CD14-positive monocyte (primary cell): ENCODE measurements around the gene ABLIM3. TPM values are rescaled to one million over a fixed set of nuclear protein-coding genes. Genes with fewer than 3 reads are reported as not detected.

Source experiments
- DNase-seq, 3 donors: peaks; one replicate each; pipeline ENCODE4 v3.0.0-alpha.2; 2011 to 2022
- H2AFZ ChIP-seq: 2 replicates; pipeline ENCODE4 v1.6.0; 2012; ENCODE audit warnings: mild to moderate bottlenecking, low read depth, low read length, inconsistent platforms; ENCODE audit not compliant: insufficient read depth, poor library complexity, severe bottlenecking
- H3K27ac ChIP-seq, 2 donors: 1 replicate in 1 of 2; 2 replicates in 1 of 2; pipeline ENCODE4 v1.5.1; 2012 to 2013; ENCODE audit warnings: low read length in 2 of 2, control low read depth in 1 of 2, inconsistent platforms in 1 of 2, low read depth in 1 of 2, mild to moderate bottlenecking in 1 of 2
- H3K27me3 ChIP-seq, 2 donors: one replicate each; pipeline versions ENCODE4 v1.6.0 to v1.6.1; 2011 to 2013; ENCODE audit warnings: low read length in 2 of 2; ENCODE audit not compliant: control insufficient read depth in 2 of 2, insufficient read depth in 2 of 2
- H3K36me3 ChIP-seq, 2 donors: replicated peaks in 1 of 2; 1 replicate in 1 of 2; 2 replicates in 1 of 2; pipeline versions ENCODE4 v1.5.1 to v1.6.1; 2012 to 2013; ENCODE audit warnings: low read length in 2 of 2, control low read depth in 1 of 2, inconsistent platforms in 1 of 2, mild to moderate bottlenecking in 1 of 2; ENCODE audit not compliant: insufficient read depth in 2 of 2, control insufficient read depth in 1 of 2
- H3K4me1 ChIP-seq, 2 donors: 1 replicate in 1 of 2; 2 replicates in 1 of 2; pipeline versions ENCODE4 v1.5.1 to v1.6.1; 2012 to 2013; ENCODE audit warnings: low read length in 2 of 2, control low read depth in 1 of 2, inconsistent platforms in 1 of 2, mild to moderate bottlenecking in 1 of 2, moderate library complexity in 1 of 2; ENCODE audit not compliant: insufficient read depth in 2 of 2, control insufficient read depth in 1 of 2
- H3K4me2 ChIP-seq: replicated peaks from 2 replicates; pipeline ENCODE3; 2012; ENCODE audit warnings: low read length, moderate library complexity, mild to moderate bottlenecking; ENCODE audit not compliant: poor library complexity, severe bottlenecking; ENCODE audit errors: extremely low read depth
- H3K4me3 ChIP-seq, 3 experiments: fragments of 200-600 bp in 1 of 3; sonication (generic) in 1 of 3; replicated peaks in 1 of 3; 1 replicate in 2 of 3; 2 replicates in 1 of 3; pipeline ENCODE4 v1.5.1; 2011 to 2013; ENCODE audit warnings: low read length in 3 of 3, mild to moderate bottlenecking in 3 of 3, control low read depth in 2 of 3, low read depth in 2 of 3, inconsistent platforms in 1 of 3, moderate library complexity in 1 of 3
- H3K79me2 ChIP-seq: 2 replicates; pipeline ENCODE4 v1.6.0; 2012; ENCODE audit warnings: mild to moderate bottlenecking, control low read depth, inconsistent platforms, low read length, moderate library complexity; ENCODE audit not compliant: insufficient read depth
- H3K9ac ChIP-seq: 2 replicates; pipeline ENCODE4 v1.6.0; 2017; ENCODE audit warnings: low read length, mild to moderate bottlenecking; ENCODE audit not compliant: insufficient read depth, poor library complexity, severe bottlenecking
- H3K9me3 ChIP-seq, 2 donors: replicated peaks in 1 of 2; 1 replicate in 1 of 2; 2 replicates in 1 of 2; pipeline versions ENCODE4 v1.5.1 to v1.6.1; 2012 to 2013; ENCODE audit warnings: low read length in 2 of 2, control low read depth in 1 of 2; ENCODE audit not compliant: control insufficient read depth in 1 of 2, insufficient read depth in 1 of 2
- H4K20me1 ChIP-seq: 2 replicates; pipeline ENCODE4 v1.6.0; 2012; ENCODE audit warnings: mild to moderate bottlenecking, low read length, control low read depth, moderate library complexity; ENCODE audit not compliant: insufficient read depth
- H3K27ac Mint-ChIP-seq, 7 donors: one replicate each; pipeline ENCODE4 v1.8.0; 2020; ENCODE audit warnings: mild to moderate bottlenecking in 7 of 7, mixed read lengths in 7 of 7, moderate library complexity in 6 of 7, inconsistent platforms in 2 of 7
- H3K27me3 Mint-ChIP-seq, 3 donors: one replicate each; pipeline ENCODE4 v1.8.0; 2021 to 2022; ENCODE audit warnings: low read depth in 3 of 3, mild to moderate bottlenecking in 3 of 3, mixed read lengths in 3 of 3, moderate library complexity in 3 of 3, inconsistent platforms in 1 of 3
- H3K36me3 Mint-ChIP-seq, 2 donors: one replicate each; pipeline ENCODE4 v1.8.0; 2020; ENCODE audit warnings: mixed read lengths in 2 of 2, inconsistent platforms in 1 of 2, mild to moderate bottlenecking in 1 of 2
- H3K4me1 Mint-ChIP-seq: one replicate; pipeline ENCODE4 v1.8.0; 2020; ENCODE audit warnings: mild to moderate bottlenecking, mixed read lengths
- H3K4me3 Mint-ChIP-seq, 2 donors: one replicate each; pipeline ENCODE4 v1.8.0; 2020; ENCODE audit warnings: mild to moderate bottlenecking in 2 of 2, mixed read lengths in 2 of 2, moderate library complexity in 1 of 2
- H3K9me3 Mint-ChIP-seq, 7 donors: one replicate each; pipeline ENCODE4 v1.8.0; 2020 to 2022; ENCODE audit warnings: mixed read lengths in 7 of 7, mild to moderate bottlenecking in 6 of 7, moderate library complexity in 6 of 7, inconsistent platforms in 2 of 7
- WGBS: methylation state at CpG from one replicate; pipeline ENCODE4 v1.1.5; 2013; ENCODE audit warnings: missing lambda C conversion rate; ENCODE audit not compliant: insufficient coverage; 5-methylcytosine and 5-hydroxymethylcytosine counted together
- intact Hi-C, 2 donors: fragments of 100-400 bp; cut with micrococcal nuclease; formaldehyde crosslinking; loops; one replicate each; pipeline versions ENCODE4 v1.15.0 to v1.15.1; 2023
- polyA plus RNA-seq, 3 donors: library from polyadenylated mRNA; depleted of rRNA in 1 of 3; unstranded in 2 of 3; stranded (reverse) in 1 of 3; fragments of 300-500 nt in 2 of 3; fragments of >200 nt in 1 of 3; fragmentation: Illumina TruSeq in 2 of 3; gene quantifications; 1 replicate in 2 of 3; 2 replicates in 1 of 3; pipeline ENCODE4 v1.2.3, GENCODE V29; 2012 to 2021
- TF ChIP-seq, protein P1 (sequence below): fragments of 200-600 bp; IDR thresholded peaks from one replicate; pipeline ENCODE4 v1.8.0; 2022; ENCODE audit warnings: antibody characterized with exemption, mild to moderate bottlenecking

ABLIM3 gene
- polyA plus RNA-seq, 3 donors: 0.22 to 0.74 TPM; not detected in 1

DNA sequence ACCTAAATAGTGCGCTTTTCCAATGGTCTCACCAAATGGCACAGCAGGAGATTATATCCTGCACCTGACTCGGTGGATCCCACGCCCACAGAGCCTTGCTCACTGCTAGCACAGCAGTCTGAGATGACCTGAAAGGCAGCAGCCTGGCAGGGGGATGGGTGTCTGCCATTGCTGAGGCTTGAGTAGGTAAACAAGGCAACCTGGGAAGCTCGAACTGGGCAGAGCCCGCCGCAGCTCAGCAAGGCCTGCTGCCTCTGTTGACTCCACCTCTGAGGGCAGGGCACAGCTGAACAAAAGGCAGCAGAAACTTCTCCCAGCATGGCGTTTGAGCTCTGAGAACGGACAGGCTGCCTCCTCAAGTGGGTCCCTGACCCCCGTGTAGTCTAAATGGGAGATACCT, 18.1 kb upstream of the ABLIM3 start:
- H3K27ac ChIP-seq: no peak overlapping the region
- H3K4me1 ChIP-seq: no peaks in the 10 kb centered on the region
- TF ChIP-seq, protein P1, sequence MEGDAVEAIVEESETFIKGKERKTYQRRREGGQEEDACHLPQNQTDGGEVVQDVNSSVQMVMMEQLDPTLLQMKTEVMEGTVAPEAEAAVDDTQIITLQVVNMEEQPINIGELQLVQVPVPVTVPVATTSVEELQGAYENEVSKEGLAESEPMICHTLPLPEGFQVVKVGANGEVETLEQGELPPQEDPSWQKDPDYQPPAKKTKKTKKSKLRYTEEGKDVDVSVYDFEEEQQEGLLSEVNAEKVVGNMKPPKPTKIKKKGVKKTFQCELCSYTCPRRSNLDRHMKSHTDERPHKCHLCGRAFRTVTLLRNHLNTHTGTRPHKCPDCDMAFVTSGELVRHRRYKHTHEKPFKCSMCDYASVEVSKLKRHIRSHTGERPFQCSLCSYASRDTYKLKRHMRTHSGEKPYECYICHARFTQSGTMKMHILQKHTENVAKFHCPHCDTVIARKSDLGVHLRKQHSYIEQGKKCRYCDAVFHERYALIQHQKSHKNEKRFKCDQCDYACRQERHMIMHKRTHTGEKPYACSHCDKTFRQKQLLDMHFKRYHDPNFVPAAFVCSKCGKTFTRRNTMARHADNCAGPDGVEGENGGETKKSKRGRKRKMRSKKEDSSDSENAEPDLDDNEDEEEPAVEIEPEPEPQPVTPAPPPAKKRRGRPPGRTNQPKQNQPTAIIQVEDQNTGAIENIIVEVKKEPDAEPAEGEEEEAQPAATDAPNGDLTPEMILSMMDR: no peak
- H3K4me2 ChIP-seq: no peak overlapping the region
- 77% methylated on average over 7 of the region's 9 CpGs for WGBS
- H3K79me2 ChIP-seq: no peaks in the 10 kb centered on the region
- peaks cover 3 to 5% (median 3%) of the 10 kb centered on the region in 3 donors for H3K27me3 Mint-ChIP-seq
- H3K9me3 Mint-ChIP-seq: peaks cover 0 to 3% (median 0%) of the 10 kb centered on the region in 7 donors
- H3K36me3 ChIP-seq: no peaks in the 10 kb centered on the region
- H3K4me3 ChIP-seq: no peak overlapping the region
- intact Hi-C loops: no loop called here
- H3K4me1 Mint-ChIP-seq: peaks cover 4% of the 10 kb centered on the region
- H4K20me1 ChIP-seq: no peaks in the 10 kb centered on the region
- no peaks in the 10 kb centered on the region for H3K36me3 Mint-ChIP-seq
- H3K27me3 ChIP-seq: no peaks in the 10 kb centered on the region
- H3K9ac ChIP-seq: no peak overlapping the region
- no peak for DNase-seq
- no peak overlapping the region for H2AFZ ChIP-seq
- no peak overlapping the region for H3K27ac Mint-ChIP-seq
- H3K9me3 ChIP-seq: no peaks in the 10 kb centered on the region
- no peak overlapping the region for H3K4me3 Mint-ChIP-seq

DNA sequence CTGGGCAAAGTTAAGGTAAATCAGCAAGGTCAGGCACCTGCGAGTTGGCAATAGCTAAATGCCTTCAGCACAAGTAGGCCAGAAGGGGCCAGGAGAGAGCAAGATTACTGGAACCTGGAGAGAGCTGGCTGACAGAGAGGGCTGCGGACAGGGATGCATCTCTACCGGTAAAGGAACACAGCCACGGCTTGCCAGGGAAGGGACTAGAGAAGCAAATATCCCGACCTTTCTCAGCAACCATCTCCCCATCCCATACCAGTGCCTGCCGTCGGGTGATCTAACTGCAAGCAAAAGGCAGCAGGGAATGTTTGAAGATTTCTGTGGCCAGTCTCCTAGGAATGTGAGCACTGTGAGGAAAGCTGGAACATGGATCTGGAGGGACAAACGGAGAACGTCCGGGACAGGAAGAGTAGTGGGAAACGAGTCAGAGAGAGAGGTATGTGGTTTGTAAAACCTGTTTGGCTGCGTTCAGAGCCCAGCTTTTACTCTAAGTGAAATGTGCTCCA, 15.9 kb upstream of the ABLIM3 start:
- H3K4me1 ChIP-seq: no peaks in the 10 kb centered on the region
- WGBS: 83% methylated on average over 5 of the region's 12 CpGs
- TF ChIP-seq, protein P1: no peak
- H3K9ac ChIP-seq: no peak overlapping the region
- DNase-seq: no peak
- H4K20me1 ChIP-seq: no peaks in the 10 kb centered on the region
- Mint-ChIP-seq H3K9me3 (peaks cover 0 to 3% (median 0%) of the 10 kb centered on the region in 7 donors), H3K4me1 (peaks cover 5% of the 10 kb centered on the region), H3K36me3 (no peaks in the 10 kb centered on the region), H3K4me3 (no peak overlapping the region), H3K27me3 (peaks cover 3 to 5% (median 3%) of the 10 kb centered on the region in 3 donors), H3K27ac (no peak overlapping the region)
- no peaks in the 10 kb centered on the region for H3K9me3 ChIP-seq
- no peak overlapping the region for H3K4me3 ChIP-seq
- H3K27me3 ChIP-seq: no peaks in the 10 kb centered on the region
- no peak overlapping the region for H3K4me2 ChIP-seq
- H3K79me2 ChIP-seq: no peaks in the 10 kb centered on the region
- H3K27ac ChIP-seq: no peak overlapping the region
- intact Hi-C loops: no loop called here
- H3K36me3 ChIP-seq: no peaks in the 10 kb centered on the region
- H2AFZ ChIP-seq: no peak overlapping the region
